HG03432 (cell line): Measurements from ENCODE around the gene GYPA.
"Not testable (repeated sequence)": the region's sequence is repeated elsewhere in the genome, so short reads cannot be mapped to it uniquely, and the experiment has no call there.

ENCODE experiments used
- ATAC-seq: cut with Tn5 transposase; IDR thresholded peaks from one replicate; pipeline ENCODE4 v1.9.1; 2021; ENCODE audit warnings: mild to moderate bottlenecking, moderate library complexity; ENCODE audit not compliant: unreplicated experiment

Gene GYPA

GRCh38 chr4:144129336-144129875, 11.1 kb downstream of the GYPA start:
- not testable (repeated sequence) for ATAC-seq

GRCh38 chr4:144128709-144129320, 11.7 kb downstream of the GYPA start:
- not testable (repeated sequence) for ATAC-seq

- ATAC-seq: not testable (repeated sequence)
Measured at GRCh38 chr4:144125109-144125508, 15.4 kb downstream of the GYPA start.

GRCh38 chr4:144123982-144124635, 16.4 kb downstream of the GYPA start:
- ATAC-seq: not testable (repeated sequence)

GRCh38 chr4:144123269-144123668, 17.2 kb downstream of the GYPA start:
- ATAC-seq: not testable (repeated sequence)

- not testable (repeated sequence) for ATAC-seq
Measured at GRCh38 chr4:144119752-144120151, 20.8 kb downstream of the GYPA start.

- peak; percentile 61 for ATAC-seq
Measured at GRCh38 chr4:144115519-144115918, 25.0 kb downstream of the GYPA start.

- no peak for ATAC-seq
Measured at GRCh38 chr4:144113546-144113945, 27.0 kb downstream of the GYPA start.

- ATAC-seq: no peak
Measured at GRCh38 chr4:144104509-144105130, 35.9 kb downstream of the GYPA start.

- ATAC-seq: not testable (repeated sequence)
Measured at GRCh38 chr4:144097776-144098175, 42.7 kb downstream of the GYPA start.

- ATAC-seq: not testable (repeated sequence)
Measured at GRCh38 chr4:144093995-144094394, 46.5 kb downstream of the GYPA start.

GRCh38 chr4:144091181-144091580, 49.3 kb downstream of the GYPA start:
- ATAC-seq: not testable (repeated sequence)

- no peak for ATAC-seq
Measured at GRCh38 chr4:144090744-144091143, 49.8 kb downstream of the GYPA start.

- not testable (repeated sequence) for ATAC-seq
Measured at GRCh38 chr4:144082053-144082452, 58.5 kb downstream of the GYPA start.

- not testable (repeated sequence) for ATAC-seq
Measured at GRCh38 chr4:144080135-144080534, 60.4 kb downstream of the GYPA start.

GRCh38 chr4:144078746-144079145, 61.8 kb downstream of the GYPA start:
- ATAC-seq: not testable (repeated sequence)

GRCh38 chr4:144061556-144061955, 79.0 kb downstream of the GYPA start:
- ATAC-seq: not testable (repeated sequence)

GRCh38 chr4:144060234-144060859, 80.2 kb downstream of the GYPA start:
- not testable (repeated sequence) for ATAC-seq
